Measurements from ENCODE around the gene TRABD2B. TPM values are rescaled to one million over a fixed set of nuclear protein-coding genes. Genes with fewer than 3 reads are reported as not detected.

TRABD2B gene
- polyA plus RNA-seq, 1 of the 3 experiments (the other 2 are of a cell fraction), result 0.03 TPM

- no peak overlapping the region for H3K27ac ChIP-seq (ENCODE audit: low read depth in 2 of 2, low read length in 1 of 2)
- H3K4me3 ChIP-seq (ENCODE audit: low read depth in 2 of 2, low read length in 1 of 2), result no peak overlapping the region
- no peaks in the 10 kb centered on the region for H3K79me2 ChIP-seq (ENCODE audit: insufficient read depth)
- ChIA-PET CTCF (interaction anchor here (1.0 kb wide), 1 partner anchor 124 kb away, joined by 3 read pairs; no protein-coding TSS in a partner anchor), POLR2A (no interaction called here)
- no peaks in the 10 kb centered on the region for H3K9me3 ChIP-seq
- no peak overlapping the region for H3K9ac ChIP-seq
- WGBS (ENCODE audit: low lambda C conversion rate), result 85% methylated on average over 1 of the region's 1 CpG
- H2AFZ ChIP-seq (ENCODE audit: low read depth), result no peak overlapping the region
- H3F3A ChIP-seq (replicated peaks; ENCODE audit: insufficient read depth), result no peaks in the 10 kb centered on the region
- H3K36me3 ChIP-seq (replicated peaks in 1 of 2; ENCODE audit: control insufficient read depth in 1 of 2, insufficient read depth in 2 of 2, low read length in 1 of 2), result no peaks in the 10 kb centered on the region
- peaks cover 0 to 11% of the 10 kb centered on the region in 2 experiments; a peak in 1 of 4 replicates for H3K4me1 ChIP-seq (ENCODE audit: control insufficient read depth in 1 of 2, insufficient read depth in 2 of 2, low read depth in 1 of 2, low read length in 1 of 2)
- H3K9me2 ChIP-seq, result no peaks in the 10 kb centered on the region
- no peak for DNase-seq
- no peak for TF ChIP-seq YY1 (IDR thresholded peaks at IDR 0.05; ENCODE audit: low read depth)
- TF ChIP-seq IRF3 (IDR thresholded peaks at IDR 0.05; ENCODE audit: low read depth, low read length), result no peak
- no peak for TF ChIP-seq TCF12 (IDR thresholded peaks at IDR 0.05)
- TF ChIP-seq MXI1 (IDR thresholded peaks at IDR 0.05; ENCODE audit: low read depth, low read length), result no peak
- no peak for TF ChIP-seq GABPA (IDR thresholded peaks at IDR 0.05; ENCODE audit: low read depth)
- TF ChIP-seq TAF1 (IDR thresholded peaks at IDR 0.05; ENCODE audit: borderline replicate concordance, low read depth, low read length), result no peak
- no peak overlapping the region for H3K4me2 ChIP-seq
- no peaks in the 10 kb centered on the region for H3K27me3 ChIP-seq (ENCODE audit: insufficient read depth)
- no peaks in the 10 kb centered on the region for H4K20me1 ChIP-seq (ENCODE audit: insufficient read depth)
These were observed 60.2 kb downstream of the TRABD2B start for GRCh38 chr1:47936916-47937551.

- H3K9me2 ChIP-seq, result no peaks in the 10 kb centered on the region
- H3K36me3 ChIP-seq (replicated peaks in 1 of 2; ENCODE audit: control insufficient read depth in 1 of 2, insufficient read depth in 2 of 2, low read length in 1 of 2), result no peaks in the 10 kb centered on the region
- no peak overlapping the region for H2AFZ ChIP-seq (ENCODE audit: low read depth)
- no peaks in the 10 kb centered on the region for H4K20me1 ChIP-seq (ENCODE audit: insufficient read depth)
- H3K79me2 ChIP-seq (ENCODE audit: insufficient read depth), result no peaks in the 10 kb centered on the region
- TF ChIP-seq MXI1 (IDR thresholded peaks at IDR 0.05; ENCODE audit: low read depth, low read length) (no peak), EZH2phosphoT487 (IDR thresholded peaks at IDR 0.05; ENCODE audit: borderline replicate concordance, low read depth) (no peak), JUND (IDR thresholded peaks at IDR 0.05) (no peak), NFIC (IDR thresholded peaks at IDR 0.05; ENCODE audit: borderline replicate concordance) (no peak), GATA2 (CRISPR knock-in tag; IDR thresholded peaks at IDR 0.05) (no peak), NRF1 (IDR thresholded peaks at IDR 0.05; ENCODE audit: low read depth, low read length) (no peak), RCOR1 (IDR thresholded peaks at IDR 0.05; ENCODE audit: low read length) (no peak), EP300 (IDR thresholded peaks at IDR 0.05; ENCODE audit: borderline replicate concordance in 1 of 2, low read depth in 1 of 2, low read length in 1 of 2) (no peak), REST (IDR thresholded peaks at IDR 0.05; ENCODE audit: low read depth, low read length) (no peak), FOXM1 (IDR thresholded peaks at IDR 0.05; ENCODE audit: low read depth) (no peak), IRF3 (IDR thresholded peaks at IDR 0.05; ENCODE audit: low read depth, low read length) (no peak), FOSL2 (IDR thresholded peaks at IDR 0.05; ENCODE audit: borderline replicate concordance, low read depth) (no peak), SIN3A (IDR thresholded peaks at IDR 0.05; ENCODE audit: borderline replicate concordance, low read depth, low read length) (no peak), ZBTB33 (IDR thresholded peaks at IDR 0.05; ENCODE audit: borderline replicate concordance, low read depth) (no peak)
- no peaks in the 10 kb centered on the region for H3K27me3 ChIP-seq (ENCODE audit: insufficient read depth)
- no peaks in the 10 kb centered on the region for H3K9me3 ChIP-seq
- H3K4me1 ChIP-seq (ENCODE audit: control insufficient read depth in 1 of 2, insufficient read depth in 2 of 2, low read depth in 1 of 2, low read length in 1 of 2), result peaks cover 0 to 11% of the 10 kb centered on the region in 2 experiments; a peak in 1 of 4 replicates
- DNase-seq, result no peak
- H3K4me3 ChIP-seq (ENCODE audit: low read depth in 2 of 2, low read length in 1 of 2), result no peak overlapping the region
- POLR2A ChIA-PET, result no interaction called here
- CTCF ChIA-PET, result interaction anchor here (1.0 to 2.7 kb wide), 3 partner anchors 9 to 198 kb away, joined by 3 to 9 read pairs (median 6); no protein-coding TSS in a partner anchor
- no peak overlapping the region for H3K9ac ChIP-seq
- 19% methylated on average over 1 of the region's 1 CpG for WGBS (ENCODE audit: low lambda C conversion rate)
- no peak overlapping the region for H3K27ac ChIP-seq (ENCODE audit: low read depth in 2 of 2, low read length in 1 of 2)
- H3K4me2 ChIP-seq, result no peak overlapping the region
- H3F3A ChIP-seq (replicated peaks; ENCODE audit: insufficient read depth), result no peaks in the 10 kb centered on the region
These were observed 61.3 kb downstream of the TRABD2B start for GRCh38 chr1:47935856-47936255.

All from SK-N-SH (cell line).